Neutrophil (primary cell): ENCODE results near the gene KIAA1549.
"Not testable (repeated sequence)": the region's sequence is repeated elsewhere in the genome, so short reads cannot be mapped to it uniquely, and the experiment has no call there.

Experiments used
- H3K27ac ChIP-seq: fragments of 200-600 bp; sonication (generic); 2 replicates; pipeline ENCODE4 v1.5.1; 2016; ENCODE audit warnings: mild to moderate bottlenecking, moderate library complexity
- H3K27me3 ChIP-seq: fragments of 200-600 bp; sonication (generic); 2 replicates; pipeline ENCODE4 v1.6.0; 2016; ENCODE audit warnings: mild to moderate bottlenecking
- H3K36me3 ChIP-seq: fragments of 200-600 bp; sonication (generic); 2 replicates; pipeline ENCODE4 v1.5.1; 2017
- H3K4me1 ChIP-seq, 2 experiments: fragments of 200-600 bp in 1 of 2; sonication (generic) in 1 of 2; 1 replicate in 1 of 2; 2 replicates in 1 of 2; pipeline versions ENCODE4 v1.5.1 to v1.6.1; 2013 to 2016; ENCODE audit warnings: low read depth in 1 of 2, low read length in 1 of 2, mild to moderate bottlenecking in 1 of 2, moderate library complexity in 1 of 2; ENCODE audit not compliant: control insufficient read depth in 1 of 2, insufficient read depth in 1 of 2
- H3K4me3 ChIP-seq, 2 experiments: fragments of 200-600 bp in 1 of 2; sonication (generic) in 1 of 2; 1 replicate in 1 of 2; 2 replicates in 1 of 2; pipeline ENCODE4 v1.5.1; 2013 to 2016; ENCODE audit warnings: low read depth in 1 of 2, low read length in 1 of 2, mild to moderate bottlenecking in 1 of 2, moderate library complexity in 1 of 2
- H3K9me3 ChIP-seq: fragments of 200-600 bp; sonication (generic); 2 replicates; pipeline ENCODE4 v1.5.1; 2016
- TF ChIP-seq, protein P1 (sequence below): fragments of 200-600 bp; sonication (generic); IDR thresholded peaks from 2 replicates; pipeline ENCODE4 v1.5.1; 2016; ENCODE audit warnings: antibody characterized with exemption

Gene KIAA1549

GRCh38 chr7:138816650-138817049 lies 164.5 kb downstream of the KIAA1549 start:
- no peaks in the 10 kb centered on the region for H3K36me3 ChIP-seq
- TF ChIP-seq, protein P1, sequence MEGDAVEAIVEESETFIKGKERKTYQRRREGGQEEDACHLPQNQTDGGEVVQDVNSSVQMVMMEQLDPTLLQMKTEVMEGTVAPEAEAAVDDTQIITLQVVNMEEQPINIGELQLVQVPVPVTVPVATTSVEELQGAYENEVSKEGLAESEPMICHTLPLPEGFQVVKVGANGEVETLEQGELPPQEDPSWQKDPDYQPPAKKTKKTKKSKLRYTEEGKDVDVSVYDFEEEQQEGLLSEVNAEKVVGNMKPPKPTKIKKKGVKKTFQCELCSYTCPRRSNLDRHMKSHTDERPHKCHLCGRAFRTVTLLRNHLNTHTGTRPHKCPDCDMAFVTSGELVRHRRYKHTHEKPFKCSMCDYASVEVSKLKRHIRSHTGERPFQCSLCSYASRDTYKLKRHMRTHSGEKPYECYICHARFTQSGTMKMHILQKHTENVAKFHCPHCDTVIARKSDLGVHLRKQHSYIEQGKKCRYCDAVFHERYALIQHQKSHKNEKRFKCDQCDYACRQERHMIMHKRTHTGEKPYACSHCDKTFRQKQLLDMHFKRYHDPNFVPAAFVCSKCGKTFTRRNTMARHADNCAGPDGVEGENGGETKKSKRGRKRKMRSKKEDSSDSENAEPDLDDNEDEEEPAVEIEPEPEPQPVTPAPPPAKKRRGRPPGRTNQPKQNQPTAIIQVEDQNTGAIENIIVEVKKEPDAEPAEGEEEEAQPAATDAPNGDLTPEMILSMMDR = no peak
- H3K4me3 ChIP-seq = no peak overlapping the region
- no peak overlapping the region for H3K27ac ChIP-seq
- H3K9me3 ChIP-seq = no peaks in the 10 kb centered on the region
- H3K4me1 ChIP-seq = no peaks in the 10 kb centered on the region
- H3K27me3 ChIP-seq = no peaks in the 10 kb centered on the region

GRCh38 chr7:138814816-138815332 lies 166.3 kb downstream of the KIAA1549 start:
- TF ChIP-seq, protein P1 = no peak
- Histone ChIP-seq H3K9me3 (no peaks in the 10 kb centered on the region), H3K27me3 (no peaks in the 10 kb centered on the region), H3K27ac (no peak overlapping the region), H3K36me3 (no peaks in the 10 kb centered on the region), H3K4me3 (no peak overlapping the region), H3K4me1 (no peaks in the 10 kb centered on the region)

DNA sequence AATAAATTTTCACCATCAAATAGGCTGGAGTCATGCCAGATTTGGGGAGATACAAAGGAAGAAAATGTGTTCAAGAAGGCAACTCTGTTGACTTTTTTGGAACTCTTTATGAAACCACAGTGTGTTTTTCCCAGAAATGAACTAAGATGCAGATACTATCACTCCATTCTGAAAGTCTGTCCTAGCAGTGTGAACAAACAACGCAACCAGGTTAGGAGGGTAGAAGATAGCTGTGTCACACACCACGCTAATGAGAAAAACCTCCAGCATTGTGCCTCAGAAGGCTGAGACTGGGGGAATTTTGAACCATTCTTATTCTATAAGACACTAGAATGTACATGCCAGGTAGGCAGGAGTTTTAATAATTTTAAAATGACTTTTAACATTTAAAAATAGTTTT lies 167.2 kb downstream of the KIAA1549 start:
- H3K4me1 ChIP-seq = no peaks in the 10 kb centered on the region

GRCh38 chr7:138811327-138811726 lies 169.9 kb downstream of the KIAA1549 start:
- H3K36me3 ChIP-seq, H3K4me1 ChIP-seq, H3K27me3 ChIP-seq, H3K4me3 ChIP-seq, H3K9me3 ChIP-seq, H3K27ac ChIP-seq: not testable (repeated sequence)

More for the DNA sequence above, 167.2 kb downstream of the KIAA1549 start:
- no peak overlapping the region for H3K4me3 ChIP-seq
- TF ChIP-seq, protein P1 = no peak
- no peaks in the 10 kb centered on the region for H3K9me3 ChIP-seq
- no peaks in the 10 kb centered on the region for H3K36me3 ChIP-seq
- no peak overlapping the region for H3K27ac ChIP-seq
- no peaks in the 10 kb centered on the region for H3K27me3 ChIP-seq

DNA sequence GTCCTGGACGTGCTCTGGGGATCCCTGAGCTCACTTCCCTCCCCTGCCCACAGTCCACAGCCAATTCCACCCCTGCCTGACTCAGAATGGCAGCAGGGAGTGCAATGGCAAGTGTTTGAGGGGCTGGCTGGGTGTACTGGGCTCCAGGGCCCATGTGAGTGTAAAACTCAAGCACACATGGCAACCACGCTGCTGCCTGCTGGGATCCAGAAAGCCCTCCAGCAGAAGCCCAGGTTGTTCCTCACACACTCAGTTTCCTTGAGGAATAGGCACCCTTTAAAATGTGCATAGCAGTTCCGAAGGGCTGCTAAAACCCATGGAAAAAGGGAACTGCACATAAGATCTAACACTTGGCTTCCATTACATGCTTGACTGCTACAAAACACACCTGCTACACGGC lies 171.8 kb downstream of the KIAA1549 start:
- Histone ChIP-seq H3K9me3 (no peaks in the 10 kb centered on the region), H3K4me3 (no peak overlapping the region), H3K27me3 (no peaks in the 10 kb centered on the region), H3K4me1 (no peaks in the 10 kb centered on the region), H3K36me3 (no peaks in the 10 kb centered on the region), H3K27ac (no peak overlapping the region)
- TF ChIP-seq, protein P1 = no peak

- H3K4me3 ChIP-seq = no peak overlapping the region
- TF ChIP-seq, protein P1 = no peak
- H3K27ac ChIP-seq = no peak overlapping the region
- H3K27me3 ChIP-seq = no peaks in the 10 kb centered on the region
- no peaks in the 10 kb centered on the region for H3K36me3 ChIP-seq
- H3K4me1 ChIP-seq = no peaks in the 10 kb centered on the region
- no peaks in the 10 kb centered on the region for H3K9me3 ChIP-seq
Measured at GRCh38 chr7:138804618-138805017, 176.6 kb downstream of the KIAA1549 start.
